Cardiac muscle cell (in vitro differentiated cells and primary cell): ENCODE data around the gene CAMSAP1. TPM values are rescaled to one million over a fixed set of nuclear protein-coding genes. Genes with fewer than 3 reads are reported as not detected.

Source experiments
- DNase-seq, 2 donors: peaks; one replicate each; pipeline versions ENCODE4 v3.0.0 to v3.0.0-alpha.2; 2010 to 2017; ENCODE audit warnings: low read depth in 1 of 2, low spot score in 1 of 2
- H3K27ac ChIP-seq: fragments of 200-600 bp; sonication (generic); 2 replicates; pipeline ENCODE4 v1.5.1; 2016
- H3K27me3 ChIP-seq: fragments of 200-600 bp; sonication (generic); 2 replicates; pipeline ENCODE4 v1.6.0; 2016; ENCODE audit warnings: control low read depth
- H3K36me3 ChIP-seq: fragments of 200-600 bp; sonication (generic); 2 replicates; pipeline ENCODE4 v1.5.1; 2016; ENCODE audit warnings: control low read depth
- H3K4me1 ChIP-seq: fragments of 200-600 bp; sonication (generic); 2 replicates; pipeline ENCODE4 v1.8.1; 2017; ENCODE audit warnings: low read depth, mild to moderate bottlenecking, mixed run types
- H3K4me3 ChIP-seq: fragments of 200-600 bp; sonication (generic); 2 replicates; pipeline ENCODE4 v1.5.1; 2016; ENCODE audit warnings: mild to moderate bottlenecking
- H3K9me3 ChIP-seq: fragments of 200-600 bp; sonication (generic); 2 replicates; pipeline ENCODE4 v1.5.1; 2017; ENCODE audit warnings: low read depth, mild to moderate bottlenecking, control low read depth
- polyA plus RNA-seq: library from polyadenylated mRNA; unstranded; fragments of >200 nt; fragmentation: Nextera tagmentation; extraction: Ambion mirVana; gene quantifications from 2 replicates; pipeline ENCODE4 v1.2.1, GENCODE V29; 2016
- total RNA-seq: library from RNA; depleted of rRNA; stranded (reverse); fragments of >200 nt; gene quantifications from 2 replicates; pipeline ENCODE4 v1.2.3, GENCODE V29; 2016
- TF ChIP-seq, protein P1 (sequence below): IDR thresholded peaks from 2 replicates; pipeline ENCODE4 v1.5.1; 2012; ENCODE audit warnings: low read depth, mild to moderate bottlenecking, low read length

CAMSAP1 gene
- total and polyA plus RNA-seq, 2 experiments from 2014 or later = 7.8 to 64.1 TPM

DNA sequence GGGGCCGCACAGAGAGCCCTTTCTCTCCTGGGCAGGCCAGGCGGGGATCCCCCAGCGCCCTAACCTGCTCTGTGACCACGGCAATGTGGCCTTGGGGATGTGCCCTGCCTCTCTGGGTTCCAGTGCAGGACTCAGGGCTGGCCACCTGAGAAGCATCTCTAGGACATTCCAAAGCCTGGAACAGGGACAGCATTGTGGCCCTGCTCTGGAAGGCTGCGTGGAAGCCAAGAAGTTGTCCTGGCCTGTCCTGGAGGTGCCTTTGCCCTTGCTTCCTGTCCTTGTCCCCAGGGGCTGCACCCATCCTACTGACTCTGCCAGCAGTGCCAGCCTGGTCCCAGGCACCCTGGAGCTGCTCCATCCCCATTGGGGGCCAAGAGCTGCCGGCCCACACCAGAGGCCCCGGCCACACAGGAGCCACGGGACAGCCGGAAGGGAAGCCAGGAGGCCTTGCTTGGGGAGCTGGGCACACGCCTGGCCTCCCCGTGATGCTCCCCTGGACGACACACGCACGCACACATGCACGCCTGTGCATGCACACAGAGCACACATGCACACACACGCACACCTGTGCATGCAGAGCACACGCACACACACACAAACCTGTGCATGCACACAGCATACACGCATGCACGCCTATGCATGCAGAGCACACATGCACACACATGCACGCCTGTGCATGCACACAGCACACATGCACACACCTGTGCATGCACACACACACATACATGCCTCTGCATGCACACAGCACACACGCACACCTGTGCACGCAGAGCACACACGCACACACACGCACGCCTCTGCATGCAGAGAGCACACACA is 20.1 kb upstream of the CAMSAP1 start:
- TF ChIP-seq, protein P1, sequence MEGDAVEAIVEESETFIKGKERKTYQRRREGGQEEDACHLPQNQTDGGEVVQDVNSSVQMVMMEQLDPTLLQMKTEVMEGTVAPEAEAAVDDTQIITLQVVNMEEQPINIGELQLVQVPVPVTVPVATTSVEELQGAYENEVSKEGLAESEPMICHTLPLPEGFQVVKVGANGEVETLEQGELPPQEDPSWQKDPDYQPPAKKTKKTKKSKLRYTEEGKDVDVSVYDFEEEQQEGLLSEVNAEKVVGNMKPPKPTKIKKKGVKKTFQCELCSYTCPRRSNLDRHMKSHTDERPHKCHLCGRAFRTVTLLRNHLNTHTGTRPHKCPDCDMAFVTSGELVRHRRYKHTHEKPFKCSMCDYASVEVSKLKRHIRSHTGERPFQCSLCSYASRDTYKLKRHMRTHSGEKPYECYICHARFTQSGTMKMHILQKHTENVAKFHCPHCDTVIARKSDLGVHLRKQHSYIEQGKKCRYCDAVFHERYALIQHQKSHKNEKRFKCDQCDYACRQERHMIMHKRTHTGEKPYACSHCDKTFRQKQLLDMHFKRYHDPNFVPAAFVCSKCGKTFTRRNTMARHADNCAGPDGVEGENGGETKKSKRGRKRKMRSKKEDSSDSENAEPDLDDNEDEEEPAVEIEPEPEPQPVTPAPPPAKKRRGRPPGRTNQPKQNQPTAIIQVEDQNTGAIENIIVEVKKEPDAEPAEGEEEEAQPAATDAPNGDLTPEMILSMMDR = no peak
- Histone ChIP-seq H3K27me3 (no peaks in the 10 kb centered on the region), H3K4me1 (no peaks in the 10 kb centered on the region), H3K36me3 (peaks cover 1% of the 10 kb centered on the region), H3K27ac (no peak overlapping the region), H3K9me3 (no peaks in the 10 kb centered on the region), H3K4me3 (no peak overlapping the region)
- DNase-seq = no peak

DNA sequence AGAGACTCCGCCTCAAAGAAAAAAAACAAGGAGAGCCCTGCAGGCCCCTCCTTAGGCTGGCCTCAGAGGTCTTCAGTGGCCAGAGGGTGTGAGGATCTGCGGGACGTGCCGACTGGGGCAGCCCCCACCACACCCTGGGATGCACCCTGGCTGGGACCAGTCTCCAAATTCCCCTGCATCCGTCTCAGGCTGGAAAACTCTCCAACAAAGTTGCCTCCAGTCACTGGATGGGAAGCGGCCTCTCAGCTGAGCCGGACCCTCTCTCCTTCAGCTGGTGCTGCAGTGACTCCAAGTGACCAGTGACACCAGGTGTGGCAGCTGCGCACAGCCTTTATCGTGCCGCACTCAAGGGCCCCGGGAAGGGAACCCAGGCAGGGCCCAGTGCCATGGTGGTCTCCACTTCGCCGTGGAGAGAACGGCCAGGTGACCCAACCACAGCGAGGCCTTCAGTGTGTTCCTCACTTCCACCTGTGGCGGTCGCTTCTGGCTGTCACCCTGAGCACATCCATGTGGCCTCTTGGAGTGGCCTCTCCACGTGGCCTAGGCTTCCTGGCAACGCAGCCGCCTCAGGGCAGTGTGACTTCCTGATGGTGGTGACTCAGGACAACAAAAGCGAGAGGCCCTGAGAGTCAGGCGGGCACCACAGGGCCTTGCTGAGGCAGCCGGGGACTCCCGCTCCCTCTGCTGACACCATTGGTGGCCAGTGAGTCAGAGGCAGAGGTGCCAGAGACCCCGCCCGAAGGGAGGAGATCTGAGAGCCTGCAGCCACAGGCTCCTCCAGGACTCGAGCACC is 19.3 kb upstream of the CAMSAP1 start:
- no peaks in the 10 kb centered on the region for H3K27me3 ChIP-seq
- DNase-seq = peak in 1 of 2 donors; percentile 30

DNA sequence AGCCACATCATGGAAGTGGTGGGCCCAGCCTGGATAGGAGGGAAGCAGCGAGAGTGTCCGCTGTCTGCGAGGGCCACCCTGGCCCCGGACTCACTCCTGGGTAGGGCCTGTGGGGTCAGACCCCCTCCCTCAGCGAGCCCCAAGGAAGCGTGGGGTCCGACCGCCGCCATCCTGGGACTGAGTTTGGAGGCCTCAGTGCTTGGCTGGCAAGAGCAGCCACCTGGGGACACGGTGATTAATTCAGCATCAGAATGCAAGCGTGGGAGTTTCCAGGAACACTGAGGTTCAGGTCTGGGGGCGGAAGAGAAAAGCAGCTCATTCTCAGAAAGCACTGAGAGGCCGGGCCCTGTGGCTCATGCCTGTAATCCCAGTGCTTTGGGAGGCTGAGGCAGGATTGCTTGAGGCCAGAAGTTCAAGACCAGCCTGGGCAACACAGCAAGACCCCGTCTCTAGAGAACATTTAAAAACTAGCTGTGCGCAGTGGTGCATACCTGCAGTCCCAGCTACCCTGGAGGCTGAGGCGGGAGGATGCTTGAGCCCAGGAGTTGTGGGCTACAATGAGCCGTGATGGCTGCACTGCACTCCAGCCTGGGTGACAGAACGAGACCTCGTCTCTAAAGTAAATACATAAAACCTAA is 18.3 kb upstream of the CAMSAP1 start:
- Histone ChIP-seq H3K36me3 (no peaks in the 10 kb centered on the region), H3K4me1 (no peaks in the 10 kb centered on the region), H3K9me3 (no peaks in the 10 kb centered on the region), H3K27ac (no peak overlapping the region), H3K27me3 (no peaks in the 10 kb centered on the region), H3K4me3 (no peak overlapping the region)
- no peak for DNase-seq
- TF ChIP-seq, protein P1 = no peak

More for the DNA sequence above, 19.3 kb upstream of the CAMSAP1 start:
- H3K36me3 ChIP-seq = no peaks in the 10 kb centered on the region
- no peaks in the 10 kb centered on the region for H3K9me3 ChIP-seq
- H3K4me3 ChIP-seq = no peak overlapping the region
- H3K27ac ChIP-seq = no peak overlapping the region
- H3K4me1 ChIP-seq = no peaks in the 10 kb centered on the region
- TF ChIP-seq, protein P1 = no peak

DNA sequence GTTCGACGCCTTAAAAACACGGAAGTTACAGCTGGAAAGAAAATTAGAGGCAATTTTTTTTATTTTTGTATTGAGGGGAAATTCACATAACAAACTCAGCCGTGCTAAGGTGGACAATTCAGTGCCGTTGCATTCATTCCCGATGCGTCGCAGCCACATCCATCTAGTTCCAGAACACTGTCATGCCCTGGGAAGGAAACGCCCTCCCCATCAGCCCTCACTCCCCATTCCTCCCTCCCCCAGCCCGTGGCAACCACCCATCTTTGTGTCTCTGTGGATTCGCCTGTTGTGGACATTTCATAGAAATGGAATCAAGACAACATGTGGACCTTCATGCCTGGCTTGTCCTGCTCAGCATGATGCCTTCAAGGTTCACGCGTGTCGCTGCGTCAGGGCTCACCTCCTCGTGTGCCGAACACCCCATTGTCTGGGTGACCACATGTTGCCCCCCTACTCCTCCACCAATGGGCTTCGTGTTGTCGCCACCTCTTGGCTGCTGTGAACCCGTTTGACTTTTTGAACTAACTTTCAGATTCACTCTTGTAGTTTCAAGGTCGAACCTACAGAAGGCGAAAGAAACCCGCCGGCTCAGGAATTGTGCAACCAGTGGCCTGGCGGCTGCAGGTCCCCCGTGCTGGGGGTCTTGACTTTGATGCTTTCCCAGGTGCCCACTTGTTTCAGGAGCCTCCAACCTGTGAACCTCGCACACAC is 17.4 kb upstream of the CAMSAP1 start:
- no peak for DNase-seq
- H3K9me3 ChIP-seq = no peaks in the 10 kb centered on the region
- no peak overlapping the region for H3K4me3 ChIP-seq

More for the DNA sequence above, 17.4 kb upstream of the CAMSAP1 start:
- H3K36me3 ChIP-seq = no peaks in the 10 kb centered on the region
- H3K4me1 ChIP-seq = no peaks in the 10 kb centered on the region
- TF ChIP-seq, protein P1 = no peak
- no peaks in the 10 kb centered on the region for H3K27me3 ChIP-seq
- H3K27ac ChIP-seq = no peak overlapping the region
